RWPE2 (cell line): ENCODE measurements around the gene CCDC28B.

Experiments
- ATAC-seq: fragments of 200-7000 bp; cut with Tn5 transposase; 3 replicates; pipeline ENCODE4 v1.9.1; 2021; ENCODE audit warnings: low read depth
- DNase-seq: peaks from one replicate; pipeline ENCODE4 v3.0.0-alpha.2; 2020; ENCODE audit warnings: low spot score
- H3K27ac ChIP-seq: fragments of 450-650 bp; 2 replicates; pipeline ENCODE4 v1.5.1; 2017; ENCODE audit warnings: mild to moderate bottlenecking; ENCODE audit not compliant: poor library complexity, severe bottlenecking
- H3K27me3 ChIP-seq: fragments of 250-450 bp; sonication (Bioruptor Pico); 2 replicates; pipeline ENCODE4 v1.5.1; 2021; ENCODE audit warnings: mild to moderate bottlenecking, moderate library complexity; ENCODE audit not compliant: insufficient read depth, poor library complexity, severe bottlenecking
- H3K36me3 ChIP-seq: fragments of 250-450 bp; sonication (Bioruptor Pico); 2 replicates; pipeline ENCODE4 v1.5.1; 2020; ENCODE audit warnings: low read depth, mild to moderate bottlenecking, moderate library complexity
- H3K4me1 ChIP-seq: fragments of 250-450 bp; sonication (Bioruptor Pico); 2 replicates; pipeline ENCODE4 v1.5.1; 2021; ENCODE audit warnings: mild to moderate bottlenecking, moderate library complexity; ENCODE audit not compliant: insufficient read depth, poor library complexity, severe bottlenecking
- H3K4me3 ChIP-seq: fragments of 250-450 bp; sonication (Bioruptor Pico); 2 replicates; pipeline ENCODE4 v1.5.1; 2021; ENCODE audit warnings: mild to moderate bottlenecking, moderate library complexity; ENCODE audit not compliant: severe bottlenecking
- H3K9me3 ChIP-seq: fragments of 250-450 bp; sonication (Bioruptor Pico); 2 replicates; pipeline ENCODE4 v1.5.1; 2021; ENCODE audit warnings: mild to moderate bottlenecking, moderate library complexity; ENCODE audit not compliant: severe bottlenecking
- CTCF ChIP-seq: fragments of 450-650 bp; IDR thresholded peaks from one replicate; pipeline ENCODE4 v1.5.1; 2017; ENCODE audit warnings: mild to moderate bottlenecking, moderate library complexity; ENCODE audit not compliant: poor library complexity, severe bottlenecking

Gene CCDC28B

GRCh38 chr1:32239337-32239736 is 38.9 kb downstream of the CCDC28B start:
- peaks cover 11% of the 10 kb centered on the region for H3K4me1 ChIP-seq
- H3K4me3 ChIP-seq: no peak overlapping the region
- no peaks in the 10 kb centered on the region for H3K9me3 ChIP-seq
- DNase-seq (no peak), ATAC-seq (no peak)
- TF ChIP-seq CTCF: no peak
- H3K36me3 ChIP-seq: no peaks in the 10 kb centered on the region
- no peak overlapping the region for H3K27ac ChIP-seq
- H3K27me3 ChIP-seq: no peaks in the 10 kb centered on the region

GRCh38 chr1:32239790-32240139 is 39.4 kb downstream of the CCDC28B start:
- DNase-seq: no peak
- H3K27ac ChIP-seq: peak overlapping the region; percentile 35
- TF ChIP-seq CTCF: no peak

GRCh38 chr1:32240140-32240951 is 40.0 kb downstream of the CCDC28B start:
- peak; percentile 51 for TF ChIP-seq CTCF
- Histone ChIP-seq H3K36me3 (no peaks in the 10 kb centered on the region), H3K4me3 (peak overlapping the region; percentile 36), H3K4me1 (peaks cover 11% of the 10 kb centered on the region), H3K27ac (peak overlapping the region; percentile 35), H3K9me3 (no peaks in the 10 kb centered on the region), H3K27me3 (no peaks in the 10 kb centered on the region)
- no peak for DNase-seq
- ATAC-seq: peak; percentile 52

More at GRCh38 chr1:32239790-32240139, 39.4 kb downstream of the CCDC28B start:
- Histone ChIP-seq H3K4me1 (peaks cover 11% of the 10 kb centered on the region), H3K36me3 (no peaks in the 10 kb centered on the region), H3K27me3 (no peaks in the 10 kb centered on the region), H3K9me3 (no peaks in the 10 kb centered on the region), H3K4me3 (no peak overlapping the region)
- ATAC-seq: no peak

- DNase-seq (no peak), ATAC-seq (peak; percentile 44)
- peak overlapping the region; percentile 36 for H3K4me3 ChIP-seq
- TF ChIP-seq CTCF: no peak
- no peaks in the 10 kb centered on the region for H3K9me3 ChIP-seq
- no peaks in the 10 kb centered on the region for H3K27me3 ChIP-seq
- H3K27ac ChIP-seq: peak overlapping the region; percentile 35
- no peaks in the 10 kb centered on the region for H3K36me3 ChIP-seq
- peaks cover 4% of the 10 kb centered on the region for H3K4me1 ChIP-seq
These were observed 40.8 kb downstream of the CCDC28B start for GRCh38 chr1:32241001-32241763.
